ENCODE measurements around the gene MRGPRG. TPM values are rescaled to one million over a fixed set of nuclear protein-coding genes. Genes with fewer than 3 reads are reported as not detected.

Gene MRGPRG
- total RNA-seq, 1 experiment from 2014 or later, result not detected

- Histone ChIP-seq H4K20me1 (ENCODE audit: insufficient read depth, low read depth, low read length) (no peaks in the 10 kb centered on the region), H3K79me2 (ENCODE audit: low read length) (no peaks in the 10 kb centered on the region), H3K27ac (ENCODE audit: low read length) (no peak overlapping the region), H3K9me3 (ENCODE audit: low read length) (peaks cover 16% of the 10 kb centered on the region), H3K4me2 (ENCODE audit: low read depth, low read length, poor library complexity, severe bottlenecking) (no peak overlapping the region), H2AFZ (ENCODE audit: low read length) (no peak overlapping the region), H3K36me3 (ENCODE audit: insufficient read depth, low read length) (no peaks in the 10 kb centered on the region; the same call in 1 of the 2 replicates), H3K9me2 (replicated peaks; ENCODE audit: insufficient read depth, low read length) (no peaks in the 10 kb centered on the region), H3K27me3 (ENCODE audit: low read length) (no peaks in the 10 kb centered on the region), H3K4me3 (ENCODE audit: low read length) (no peak overlapping the region), H3K4me1 (ENCODE audit: low read length) (no peaks in the 10 kb centered on the region), H3K9ac (ENCODE audit: low read length) (no peak overlapping the region)
- DNase-seq, result no peak
Observed at GRCh38 chr11:3177931-3178330, 40.7 kb downstream of the MRGPRG start.

GRCh38 chr11:3176487-3176886 is 42.1 kb downstream of the MRGPRG start:
- no peak overlapping the region for H3K4me3 ChIP-seq (ENCODE audit: low read length)
- H3K27ac ChIP-seq (ENCODE audit: low read length), result no peak overlapping the region
- no peak overlapping the region for H3K4me2 ChIP-seq (ENCODE audit: low read depth, low read length, poor library complexity, severe bottlenecking)
- no peaks in the 10 kb centered on the region for H3K4me1 ChIP-seq (ENCODE audit: low read length)
- H3K9ac ChIP-seq (ENCODE audit: low read length), result no peak overlapping the region
- H4K20me1 ChIP-seq (ENCODE audit: insufficient read depth, low read depth, low read length), result no peaks in the 10 kb centered on the region
- peaks cover 16% of the 10 kb centered on the region for H3K9me3 ChIP-seq (ENCODE audit: low read length)
- H3K9me2 ChIP-seq (replicated peaks; ENCODE audit: insufficient read depth, low read length), result no peaks in the 10 kb centered on the region
- no peak for DNase-seq
- no peaks in the 10 kb centered on the region for H3K27me3 ChIP-seq (ENCODE audit: low read length)
- no peaks in the 10 kb centered on the region; the same call in 1 of the 2 replicates for H3K36me3 ChIP-seq (ENCODE audit: insufficient read depth, low read length)
- H2AFZ ChIP-seq (ENCODE audit: low read length), result no peak overlapping the region
- H3K79me2 ChIP-seq (ENCODE audit: low read length), result no peaks in the 10 kb centered on the region

GRCh38 chr11:3175194-3175593 is 43.4 kb downstream of the MRGPRG start:
- Histone ChIP-seq H3K79me2 (ENCODE audit: low read length) (no peaks in the 10 kb centered on the region), H3K36me3 (ENCODE audit: insufficient read depth, low read length) (no peaks in the 10 kb centered on the region; the same call in 1 of the 2 replicates), H4K20me1 (ENCODE audit: insufficient read depth, low read depth, low read length) (no peaks in the 10 kb centered on the region), H3K9me3 (ENCODE audit: low read length) (peaks cover 16% of the 10 kb centered on the region), H3K9me2 (replicated peaks; ENCODE audit: insufficient read depth, low read length) (no peaks in the 10 kb centered on the region), H3K4me2 (ENCODE audit: low read depth, low read length, poor library complexity, severe bottlenecking) (no peak overlapping the region), H3K4me3 (ENCODE audit: low read length) (no peak overlapping the region), H3K4me1 (ENCODE audit: low read length) (no peaks in the 10 kb centered on the region), H3K27ac (ENCODE audit: low read length) (no peak overlapping the region), H3K9ac (ENCODE audit: low read length) (no peak overlapping the region), H3K27me3 (ENCODE audit: low read length) (no peaks in the 10 kb centered on the region), H2AFZ (ENCODE audit: low read length) (no peak overlapping the region)
- DNase-seq, result no peak

GRCh38 chr11:3174387-3174786 is 44.2 kb downstream of the MRGPRG start:
- no peaks in the 10 kb centered on the region for H3K79me2 ChIP-seq (ENCODE audit: low read length)
- no peak overlapping the region for H2AFZ ChIP-seq (ENCODE audit: low read length)
- H3K27ac ChIP-seq (ENCODE audit: low read length), result no peak overlapping the region
- no peaks in the 10 kb centered on the region for H3K9me2 ChIP-seq (replicated peaks; ENCODE audit: insufficient read depth, low read length)
- no peaks in the 10 kb centered on the region for H3K4me1 ChIP-seq (ENCODE audit: low read length)
- no peak overlapping the region for H3K4me2 ChIP-seq (ENCODE audit: low read depth, low read length, poor library complexity, severe bottlenecking)
- H4K20me1 ChIP-seq (ENCODE audit: insufficient read depth, low read depth, low read length), result no peaks in the 10 kb centered on the region
- H3K9ac ChIP-seq (ENCODE audit: low read length), result no peak overlapping the region
- peaks cover 16% of the 10 kb centered on the region for H3K9me3 ChIP-seq (ENCODE audit: low read length)
- no peak overlapping the region for H3K4me3 ChIP-seq (ENCODE audit: low read length)
- no peaks in the 10 kb centered on the region; the same call in 1 of the 2 replicates for H3K36me3 ChIP-seq (ENCODE audit: insufficient read depth, low read length)
- no peak for DNase-seq
- no peaks in the 10 kb centered on the region for H3K27me3 ChIP-seq (ENCODE audit: low read length)

GRCh38 chr11:3173795-3174194 is 44.8 kb downstream of the MRGPRG start:
- H3K4me3 ChIP-seq (ENCODE audit: low read length), result no peak overlapping the region
- H3K79me2 ChIP-seq (ENCODE audit: low read length), result no peaks in the 10 kb centered on the region
- H4K20me1 ChIP-seq (ENCODE audit: insufficient read depth, low read depth, low read length), result no peaks in the 10 kb centered on the region
- no peak overlapping the region for H3K27ac ChIP-seq (ENCODE audit: low read length)
- peaks cover 16% of the 10 kb centered on the region for H3K9me3 ChIP-seq (ENCODE audit: low read length)
- no peak overlapping the region for H3K4me2 ChIP-seq (ENCODE audit: low read depth, low read length, poor library complexity, severe bottlenecking)
- H3K9me2 ChIP-seq (replicated peaks; ENCODE audit: insufficient read depth, low read length), result no peaks in the 10 kb centered on the region
- H3K9ac ChIP-seq (ENCODE audit: low read length), result no peak overlapping the region
- H3K36me3 ChIP-seq (ENCODE audit: insufficient read depth, low read length), result no peaks in the 10 kb centered on the region; the same call in 1 of the 2 replicates
- H3K27me3 ChIP-seq (ENCODE audit: low read length), result no peaks in the 10 kb centered on the region
- H2AFZ ChIP-seq (ENCODE audit: low read length), result no peak overlapping the region
- no peak for DNase-seq
- H3K4me1 ChIP-seq (ENCODE audit: low read length), result no peaks in the 10 kb centered on the region

- H3K27me3 ChIP-seq (ENCODE audit: low read length), result no peaks in the 10 kb centered on the region
- H4K20me1 ChIP-seq (ENCODE audit: insufficient read depth, low read depth, low read length), result no peaks in the 10 kb centered on the region
- no peak overlapping the region for H3K4me3 ChIP-seq (ENCODE audit: low read length)
- H3K4me2 ChIP-seq (ENCODE audit: low read depth, low read length, poor library complexity, severe bottlenecking), result no peak overlapping the region
- no peaks in the 10 kb centered on the region for H3K4me1 ChIP-seq (ENCODE audit: low read length)
- H3K9ac ChIP-seq (ENCODE audit: low read length), result no peak overlapping the region
- H3K9me3 ChIP-seq (ENCODE audit: low read length), result peaks cover 12% of the 10 kb centered on the region
- DNase-seq, result no peak
- H3K36me3 ChIP-seq (ENCODE audit: insufficient read depth, low read length), result no peaks in the 10 kb centered on the region; the same call in 1 of the 2 replicates
- H3K9me2 ChIP-seq (replicated peaks; ENCODE audit: insufficient read depth, low read length), result no peaks in the 10 kb centered on the region
- no peaks in the 10 kb centered on the region for H3K79me2 ChIP-seq (ENCODE audit: low read length)
- H3K27ac ChIP-seq (ENCODE audit: low read length), result no peak overlapping the region
- H2AFZ ChIP-seq (ENCODE audit: low read length), result no peak overlapping the region
Observed at GRCh38 chr11:3171931-3172560, 46.6 kb downstream of the MRGPRG start.

GRCh38 chr11:3170756-3171650 is 47.6 kb downstream of the MRGPRG start:
- H3K9me2 ChIP-seq (replicated peaks; ENCODE audit: insufficient read depth, low read length), result no peaks in the 10 kb centered on the region
- H4K20me1 ChIP-seq (ENCODE audit: insufficient read depth, low read depth, low read length), result no peaks in the 10 kb centered on the region
- no peaks in the 10 kb centered on the region for H3K4me1 ChIP-seq (ENCODE audit: low read length)
- no peaks in the 10 kb centered on the region for H3K36me3 ChIP-seq (ENCODE audit: insufficient read depth, low read length)
- no peak overlapping the region for H3K9ac ChIP-seq (ENCODE audit: low read length)
- H3K27ac ChIP-seq (ENCODE audit: low read length), result no peak overlapping the region
- H3K4me2 ChIP-seq (ENCODE audit: low read depth, low read length, poor library complexity, severe bottlenecking), result no peak overlapping the region
- no peaks in the 10 kb centered on the region for H3K27me3 ChIP-seq (ENCODE audit: low read length)
- no peak overlapping the region for H3K4me3 ChIP-seq (ENCODE audit: low read length)
- peaks cover 3% of the 10 kb centered on the region for H3K9me3 ChIP-seq (ENCODE audit: low read length)
- H2AFZ ChIP-seq (ENCODE audit: low read length), result no peak overlapping the region
- no peaks in the 10 kb centered on the region for H3K79me2 ChIP-seq (ENCODE audit: low read length)
- DNase-seq, result no peak

GRCh38 chr11:3170044-3170755 is 48.4 kb downstream of the MRGPRG start:
- Histone ChIP-seq H3K9me2 (replicated peaks; ENCODE audit: insufficient read depth, low read length) (no peaks in the 10 kb centered on the region), H4K20me1 (ENCODE audit: insufficient read depth, low read depth, low read length) (no peaks in the 10 kb centered on the region), H3K4me2 (ENCODE audit: low read depth, low read length, poor library complexity, severe bottlenecking) (no peak overlapping the region), H3K79me2 (ENCODE audit: low read length) (no peaks in the 10 kb centered on the region), H3K9me3 (ENCODE audit: low read length) (no peaks in the 10 kb centered on the region), H3K4me1 (ENCODE audit: low read length) (no peaks in the 10 kb centered on the region), H3K9ac (ENCODE audit: low read length) (no peak overlapping the region), H3K36me3 (ENCODE audit: insufficient read depth, low read length) (no peaks in the 10 kb centered on the region), H2AFZ (ENCODE audit: low read length) (no peak overlapping the region), H3K27me3 (ENCODE audit: low read length) (no peaks in the 10 kb centered on the region), H3K4me3 (ENCODE audit: low read length) (no peak overlapping the region), H3K27ac (ENCODE audit: low read length) (no peak overlapping the region)
- DNase-seq, result no peak

All from Karpas-422 (cell line).